GM06990 (cell line): ENCODE data around the gene WDR81.
"Not testable (repeated sequence)": the region's sequence is repeated elsewhere in the genome, so short reads cannot be mapped to it uniquely, and the experiment has no call there.

ENCODE experiments used
- DNase-seq: peaks from one replicate; pipeline ENCODE4 v3.0.0-alpha.2; 2011; ENCODE audit not compliant: insufficient read length; ENCODE audit errors: extremely low read depth
- H3K27me3 ChIP-seq: replicated peaks from 2 replicates; pipeline ENCODE4 v1.6.0; 2011; ENCODE audit warnings: low read length; ENCODE audit not compliant: control insufficient read depth, insufficient read depth
- H3K36me3 ChIP-seq: 2 replicates; pipeline ENCODE4 v1.5.1; 2011; ENCODE audit warnings: low read length; ENCODE audit not compliant: control insufficient read depth, insufficient read depth
- H3K4me3 ChIP-seq: replicated peaks from 2 replicates; pipeline ENCODE4 v1.5.1; 2011; ENCODE audit warnings: low read depth, mild to moderate bottlenecking, control low read depth, low read length
- CTCF ChIP-seq: IDR thresholded peaks from 2 replicates; pipeline ENCODE4 v1.5.1; 2011; ENCODE audit warnings: low read length, control low read depth, mild to moderate bottlenecking, inconsistent platforms; ENCODE audit not compliant: insufficient read depth, poor library complexity, severe bottlenecking

Gene WDR81

GRCh38 chr17:1767358-1767757 is 42.9 kb downstream of the WDR81 start:
- no peak for TF ChIP-seq CTCF
- Histone ChIP-seq H3K27me3 (no peaks in the 10 kb centered on the region), H3K4me3 (no peak overlapping the region), H3K36me3 (no peaks in the 10 kb centered on the region)
- no peak for DNase-seq

GRCh38 chr17:1769822-1770477 is 45.4 kb downstream of the WDR81 start:
- no peak for DNase-seq

GRCh38 chr17:1773000-1773695 is 48.6 kb downstream of the WDR81 start:
- H3K36me3 ChIP-seq, H3K4me3 ChIP-seq, H3K27me3 ChIP-seq, DNase-seq: not testable (repeated sequence)

More at GRCh38 chr17:1769822-1770477, 45.4 kb downstream of the WDR81 start:
- no peaks in the 10 kb centered on the region; the same call in 1 of the 2 replicates for H3K36me3 ChIP-seq
- H3K4me3 ChIP-seq = no peak overlapping the region
- no peak for TF ChIP-seq CTCF
- H3K27me3 ChIP-seq = no peaks in the 10 kb centered on the region

- TF ChIP-seq CTCF = no peak
- H3K27me3 ChIP-seq = no peaks in the 10 kb centered on the region
- no peaks in the 10 kb centered on the region; the same call in 1 of the 2 replicates for H3K36me3 ChIP-seq
- no peak overlapping the region for H3K4me3 ChIP-seq
- DNase-seq = no peak
Observed at GRCh38 chr17:1773696-1774181, 49.2 kb downstream of the WDR81 start.

- DNase-seq = no peak
- TF ChIP-seq CTCF = no peak
- Histone ChIP-seq H3K36me3 (no peaks in the 10 kb centered on the region; the same call in 1 of the 2 replicates), H3K4me3 (no peak overlapping the region), H3K27me3 (no peaks in the 10 kb centered on the region)
Observed at GRCh38 chr17:1774390-1775176, 50.1 kb downstream of the WDR81 start.

- TF ChIP-seq CTCF = no peak
- no peak overlapping the region for H3K4me3 ChIP-seq
- H3K27me3 ChIP-seq = no peaks in the 10 kb centered on the region
- H3K36me3 ChIP-seq = no peaks in the 10 kb centered on the region; the same call in none of the 2 replicates
- DNase-seq = no peak
Observed at GRCh38 chr17:1776328-1776727, 51.8 kb downstream of the WDR81 start.
